ENCODE measurements around the gene AAK1.
"Not testable (repeated sequence)": the region's sequence is repeated elsewhere in the genome, so short reads cannot be mapped to it uniquely, and the experiment has no call there.

AAK1 gene

GRCh38 chr2:69481421-69481820 lies 162.1 kb downstream of the AAK1 start:
- no peak for DNase-seq

GRCh38 chr2:69477627-69478026 lies 165.9 kb downstream of the AAK1 start:
- no peak for DNase-seq

DNA sequence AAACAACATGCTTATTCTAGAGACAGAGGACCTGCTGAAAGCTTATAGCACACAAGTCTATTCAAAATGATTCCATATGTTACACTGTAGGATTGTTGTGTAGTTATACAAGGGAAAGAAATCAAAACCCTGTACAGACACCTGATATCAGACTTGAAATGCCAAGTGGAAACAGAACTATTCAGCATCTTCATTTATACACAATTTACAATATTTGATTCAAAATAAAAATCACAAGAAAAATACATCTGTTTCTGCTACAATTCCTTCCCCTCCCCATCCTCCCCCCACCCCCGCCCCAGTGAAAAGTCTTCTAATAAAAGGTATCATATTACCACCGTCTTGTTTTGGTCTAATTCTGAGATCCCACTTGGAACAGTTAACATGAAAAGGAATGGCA lies 168.9 kb downstream of the AAK1 start:
- DNase-seq: no peak

DNA sequence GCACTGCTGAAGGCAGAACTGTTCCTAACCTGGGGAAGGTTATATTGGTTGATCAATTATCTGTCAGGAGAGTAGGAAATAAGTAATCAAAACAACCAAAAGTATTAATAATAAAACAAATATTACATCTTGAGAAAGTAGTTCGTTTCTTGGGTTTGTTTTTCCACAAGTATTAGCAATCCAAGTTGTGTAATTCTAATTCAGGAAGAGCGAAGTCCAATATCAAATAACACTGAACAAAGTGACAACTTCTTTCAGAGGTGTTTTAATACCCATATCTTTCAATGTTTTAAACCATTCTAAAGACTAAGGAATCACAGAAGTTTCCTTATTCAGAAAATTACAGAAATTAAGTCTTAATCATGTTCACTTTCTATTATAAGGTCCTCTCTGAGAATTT lies 171.7 kb downstream of the AAK1 start:
- no peak for DNase-seq

DNA sequence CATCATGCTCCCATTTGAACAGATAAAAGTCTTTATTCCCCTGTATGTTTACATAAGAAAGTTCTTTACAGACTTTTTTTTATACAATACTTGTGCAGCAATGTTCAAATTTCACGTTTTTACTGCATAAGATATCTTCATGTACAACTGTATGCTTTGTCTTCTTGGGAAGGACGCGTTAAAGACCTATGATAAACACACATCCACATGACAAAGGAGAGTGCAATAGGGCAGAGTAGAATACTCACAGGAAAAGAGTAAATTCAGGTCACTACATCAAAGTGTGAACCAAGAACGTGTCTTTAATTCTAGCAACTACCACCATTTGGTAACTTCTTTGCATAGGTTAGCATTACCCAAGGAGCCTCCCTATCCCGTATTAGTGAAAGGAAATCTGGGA lies 172.6 kb downstream of the AAK1 start:
- no peak for DNase-seq

DNA sequence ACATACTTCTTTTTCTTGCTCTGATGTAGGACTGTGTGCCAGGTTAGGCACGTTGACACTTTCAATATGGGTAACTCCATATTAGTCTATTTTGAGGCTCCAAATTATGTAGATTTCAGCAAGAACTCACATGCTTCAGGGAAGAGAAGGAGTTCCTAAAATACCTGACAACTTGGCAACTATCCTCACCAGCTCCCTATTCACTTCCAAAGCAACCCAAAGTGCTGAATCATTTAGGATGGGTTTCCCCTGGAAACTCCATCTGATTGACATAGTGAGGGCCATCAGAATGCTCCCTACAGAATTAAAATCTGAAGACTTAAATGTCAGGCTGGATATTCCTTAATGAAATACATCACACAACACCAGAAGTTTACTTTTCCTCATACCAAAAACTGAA lies 173.8 kb downstream of the AAK1 start:
- no peak for DNase-seq

GRCh38 chr2:69469375-69469774 lies 174.2 kb downstream of the AAK1 start:
- DNase-seq: no peak

DNA sequence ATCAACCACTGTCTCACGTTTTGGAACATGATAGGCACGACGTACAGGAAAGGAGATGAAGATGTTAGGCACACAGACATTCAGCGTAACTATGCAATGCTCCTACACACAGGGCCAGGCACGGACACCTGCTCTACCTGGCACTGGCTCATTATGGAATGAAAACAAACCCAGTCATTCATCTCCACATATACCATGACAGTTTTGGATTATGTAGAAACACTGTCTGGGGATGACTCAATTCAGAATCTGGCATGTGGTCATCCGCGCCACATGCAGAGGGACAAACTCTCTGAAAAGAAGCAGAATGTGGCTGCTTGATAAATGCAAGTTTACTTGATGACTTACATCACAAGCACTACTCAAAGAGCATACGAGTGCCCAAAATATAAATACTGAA lies 176.8 kb downstream of the AAK1 start:
- no peak for DNase-seq

GRCh38 chr2:69465513-69466456 lies 177.8 kb downstream of the AAK1 start:
- no peak for DNase-seq

- no peak for DNase-seq
Observed at GRCh38 chr2:69464575-69464974, 179.0 kb downstream of the AAK1 start.

DNA sequence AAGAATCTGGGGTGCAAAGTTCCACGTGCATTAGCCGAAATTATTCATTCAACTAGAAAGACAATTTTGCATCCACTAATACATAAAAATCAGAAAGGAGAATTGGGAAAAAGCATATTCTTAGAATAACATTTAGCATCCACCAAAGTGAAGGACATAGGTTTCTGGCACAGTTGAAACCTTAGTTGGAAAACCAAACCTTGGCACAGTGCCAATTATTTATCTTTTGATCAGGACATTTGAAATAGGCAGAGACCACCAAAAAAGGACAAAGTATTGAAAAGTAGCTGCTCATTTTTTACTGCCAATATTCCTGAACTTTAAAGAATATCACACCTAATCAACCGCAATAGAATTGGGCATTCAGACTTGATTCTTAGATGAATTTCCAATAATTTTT lies 180.8 kb downstream of the AAK1 start:
- no peak for DNase-seq

DNA sequence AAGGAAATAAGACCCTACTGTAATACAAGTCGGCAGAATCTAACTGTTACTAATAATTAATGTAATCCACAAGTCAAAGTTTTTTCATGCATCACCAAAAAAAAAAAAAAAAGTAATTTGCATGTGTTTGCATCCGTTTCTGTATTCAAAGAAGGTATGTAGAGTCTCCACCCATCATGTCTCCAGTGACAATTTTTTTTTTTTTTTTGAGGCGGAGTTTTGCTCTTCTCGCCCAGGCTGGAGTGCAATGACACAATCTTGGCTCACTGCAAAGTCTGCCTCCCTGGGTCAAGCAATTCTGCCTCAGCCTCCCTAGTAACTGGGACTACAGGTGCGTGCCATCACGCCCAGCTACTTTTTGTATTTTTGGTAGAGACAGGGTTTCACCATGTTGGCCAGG lies 182.1 kb downstream of the AAK1 start:
- DNase-seq: no peak

GRCh38 chr2:69459936-69460335 lies 183.6 kb downstream of the AAK1 start:
- DNase-seq: no peak

- no peak for DNase-seq
Observed at GRCh38 chr2:69456950-69457445, 186.5 kb downstream of the AAK1 start.

DNA sequence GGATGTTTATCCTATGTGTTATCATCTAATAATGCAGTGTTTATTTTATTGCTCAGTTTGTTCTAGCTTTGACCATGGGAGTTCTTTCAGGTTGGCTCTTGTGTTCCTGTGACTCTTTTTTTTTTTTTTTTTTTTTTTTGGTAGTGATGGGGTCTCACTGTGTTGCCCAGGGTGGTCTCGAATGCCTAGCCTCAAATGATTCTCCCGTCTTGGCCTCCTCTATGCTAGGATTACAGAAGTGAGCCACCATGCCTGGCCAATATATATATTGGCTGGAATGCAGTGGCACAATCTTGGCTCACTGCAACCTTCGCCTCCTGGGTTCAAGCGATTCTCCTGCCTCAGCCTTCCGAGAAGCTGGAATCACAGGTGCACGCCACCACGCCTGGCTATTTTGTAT lies 187.4 kb downstream of the AAK1 start:
- DNase-seq: no peak

DNA sequence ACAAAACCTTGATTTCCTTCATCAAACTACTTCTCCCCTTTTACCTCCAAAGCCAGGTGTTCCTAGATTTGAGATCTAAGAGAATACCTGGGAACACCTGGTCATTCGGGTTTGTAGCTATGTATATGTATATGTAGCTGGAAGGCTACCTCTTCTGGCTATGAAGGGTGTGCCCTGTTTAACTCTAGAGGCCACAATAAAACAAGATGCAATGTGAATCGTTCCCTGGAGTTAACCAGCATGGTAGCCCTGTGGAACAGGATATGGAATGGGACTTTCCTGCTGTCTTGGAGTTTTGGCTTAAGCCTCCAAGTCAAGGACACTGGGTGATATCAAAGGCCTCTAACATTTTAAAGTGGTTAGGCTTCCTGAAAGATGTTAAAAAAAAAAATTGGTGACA lies 188.6 kb downstream of the AAK1 start:
- no peak for DNase-seq

- DNase-seq: no peak
Observed at GRCh38 chr2:69453475-69454129, 189.9 kb downstream of the AAK1 start.

DNA sequence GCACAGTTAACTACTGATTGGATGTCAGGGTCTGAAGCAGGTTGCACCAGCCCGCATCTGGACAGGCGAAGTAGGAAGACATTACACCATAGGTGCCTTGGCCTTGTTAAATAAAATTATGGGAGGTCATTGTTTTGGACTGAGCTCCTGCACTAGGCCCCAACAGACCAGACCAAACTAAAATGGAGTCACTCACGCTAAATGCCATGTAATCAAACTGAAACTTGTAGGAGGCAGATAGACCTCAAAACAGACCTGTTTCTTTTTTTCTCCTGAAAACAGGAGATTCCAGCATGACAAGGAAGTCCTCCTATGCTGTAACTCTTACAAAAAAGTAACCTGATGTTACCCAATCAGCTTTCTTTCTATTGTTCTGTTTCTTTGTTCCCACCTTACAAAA lies 190.9 kb downstream of the AAK1 start:
- DNase-seq: no peak

- no peak for DNase-seq
Observed at GRCh38 chr2:69450735-69451416, 192.7 kb downstream of the AAK1 start.

- DNase-seq: no peak
Observed at GRCh38 chr2:69449906-69450305, 193.6 kb downstream of the AAK1 start.

DNA sequence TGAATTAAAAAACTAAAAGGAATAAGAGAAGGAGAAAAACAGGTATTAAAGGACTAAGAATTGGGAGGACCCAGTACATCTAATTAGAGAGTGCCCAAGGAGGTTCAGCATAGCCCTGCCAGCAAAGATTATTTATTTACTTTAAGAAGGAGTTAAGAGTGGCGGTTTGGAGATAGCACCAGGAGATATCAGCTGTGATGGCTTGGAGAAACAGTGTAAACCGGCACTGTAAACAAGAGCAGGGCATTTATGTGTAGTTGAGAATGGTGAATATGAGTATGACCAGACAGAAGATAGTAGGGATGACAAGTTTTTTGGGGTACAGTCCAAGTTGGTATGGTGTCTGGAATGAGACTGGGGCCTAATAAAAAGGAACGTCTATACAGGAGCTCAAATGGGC lies 199.9 kb downstream of the AAK1 start:
- not testable (repeated sequence) for DNase-seq

DNA sequence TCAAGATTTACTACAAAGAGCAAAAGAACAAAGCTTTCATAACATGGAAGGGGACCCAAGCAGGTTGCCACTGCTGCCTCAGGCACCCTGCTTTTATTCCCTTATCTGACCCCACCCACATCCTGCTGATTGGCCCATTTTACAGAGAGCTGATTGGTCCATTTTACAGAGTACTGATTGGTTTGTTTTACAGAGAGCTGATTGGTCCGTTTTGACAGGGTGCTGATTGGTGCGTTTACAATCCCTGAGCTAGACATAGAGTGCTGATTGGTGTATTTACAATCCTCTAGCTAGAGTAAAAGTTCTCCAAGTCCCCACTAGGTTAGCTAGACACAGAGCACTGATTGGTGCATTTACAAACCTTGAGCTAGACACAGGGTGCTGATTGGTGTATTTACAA lies 204.0 kb downstream of the AAK1 start:
- not testable (repeated sequence) for DNase-seq

- no peak for DNase-seq
Observed at GRCh38 chr2:69438580-69438979, 205.0 kb downstream of the AAK1 start.

- DNase-seq: no peak
Observed at GRCh38 chr2:69437751-69438154, 205.8 kb downstream of the AAK1 start.

Data from cortex of kidney (tissue), 1 donor.